Ureter (tissue), 1 donor: ENCODE data around the gene CCDC172. TPM values are rescaled to one million over a fixed set of nuclear protein-coding genes. Genes with fewer than 3 reads are reported as not detected.
"Not testable (repeated sequence)": the region's sequence is repeated elsewhere in the genome, so short reads cannot be mapped to it uniquely, and the experiment has no call there.

Experiments
- DNase-seq: peaks from one replicate; pipeline ENCODE4 v3.0.0-alpha.2; 2020; ENCODE audit warnings: low spot score
- total RNA-seq: library from RNA; stranded (reverse); gene quantifications from one replicate; pipeline ENCODE4 v1.2.4, GENCODE V29; 2023
- donor health status: DM: yes; HTN: yes; CAD: no.

CCDC172 gene
- total RNA-seq, 1 donor from 2014 or later, result not detected

- no peak for DNase-seq
Observed at GRCh38 chr10:116336866-116337265, 12.6 kb downstream of the CCDC172 start.

- no peak for DNase-seq
Observed at GRCh38 chr10:116352125-116352524, 27.9 kb downstream of the CCDC172 start.

GRCh38 chr10:116353817-116354216, 29.6 kb downstream of the CCDC172 start:
- DNase-seq, result no peak

DNA sequence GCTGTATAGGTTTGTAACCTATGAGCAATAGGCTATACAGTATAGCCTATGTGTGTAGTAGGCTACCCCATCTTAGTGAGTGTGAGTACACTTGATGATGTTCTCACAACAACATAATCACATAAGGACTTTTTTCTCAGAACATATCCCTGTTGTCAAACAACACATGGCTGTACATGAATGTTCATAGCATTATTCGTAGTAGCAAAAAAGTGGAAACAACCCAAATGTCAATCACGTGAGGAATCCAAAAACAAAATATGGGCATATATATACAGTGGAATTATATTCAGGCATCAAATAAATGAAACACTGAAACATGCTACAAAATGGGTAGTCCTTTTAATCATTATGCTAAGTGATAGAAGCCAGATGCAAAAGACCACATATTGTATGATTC, 31.1 kb downstream of the CCDC172 start:
- DNase-seq, result no peak

DNA sequence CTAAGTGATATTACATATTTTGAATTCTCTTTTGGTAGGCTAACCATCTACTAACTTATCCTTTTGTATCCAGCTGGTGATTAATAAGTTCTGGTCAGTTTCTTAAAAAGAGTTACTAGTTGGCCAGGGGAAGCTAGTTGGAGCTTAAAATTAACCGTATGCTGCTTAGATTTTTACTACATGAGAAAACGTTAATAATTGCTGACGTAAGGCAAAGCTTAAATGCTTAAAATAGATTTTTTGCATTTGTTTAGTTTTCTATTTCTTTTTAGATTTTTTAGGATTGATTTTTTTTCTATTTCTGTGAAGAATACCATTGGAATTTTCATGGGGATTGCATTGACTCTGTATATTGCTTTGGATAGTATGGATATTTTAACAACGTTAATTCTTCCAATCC, 32.6 kb downstream of the CCDC172 start:
- no peak for DNase-seq

DNA sequence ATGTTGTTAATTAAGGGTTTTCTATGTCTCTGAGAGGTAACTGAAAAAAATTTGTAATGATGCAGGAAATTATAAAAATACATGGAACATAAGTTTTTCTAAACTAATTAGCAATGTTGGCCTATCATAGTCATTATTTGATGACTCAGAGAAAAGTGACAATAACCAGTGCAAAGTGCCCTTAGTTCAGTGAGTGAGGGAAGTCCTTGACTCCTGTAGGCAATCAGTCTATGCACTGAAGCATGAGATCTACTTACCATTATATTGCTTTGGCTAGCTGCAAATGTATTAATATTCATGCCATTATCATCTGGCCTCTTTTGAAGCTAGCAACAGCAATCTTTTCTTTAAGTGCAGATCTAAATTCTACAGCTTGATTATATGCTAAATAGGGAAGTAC, 40.6 kb downstream of the CCDC172 start:
- DNase-seq, result no peak

DNA sequence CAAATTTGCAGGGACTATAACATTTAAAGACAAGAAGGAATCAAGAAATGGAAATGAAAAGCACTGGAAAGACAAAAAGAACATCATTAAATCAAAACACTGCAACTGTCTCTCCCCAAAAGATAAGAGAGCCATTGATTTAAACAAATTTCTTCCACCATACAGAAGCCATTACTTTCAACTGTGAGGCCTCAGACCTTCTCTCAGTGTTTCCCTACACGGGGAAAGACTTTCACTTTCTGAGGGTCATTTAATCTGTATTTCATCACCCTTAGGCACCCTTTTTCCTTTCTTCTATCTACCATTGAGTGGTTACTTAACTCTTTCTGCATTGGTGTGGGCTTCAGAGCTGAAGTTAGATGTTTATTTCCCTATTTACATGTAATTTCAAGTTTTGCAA, 47.5 kb downstream of the CCDC172 start:
- no peak for DNase-seq

GRCh38 chr10:116382290-116382689, 58.0 kb downstream of the CCDC172 start:
- no peak for DNase-seq

DNA sequence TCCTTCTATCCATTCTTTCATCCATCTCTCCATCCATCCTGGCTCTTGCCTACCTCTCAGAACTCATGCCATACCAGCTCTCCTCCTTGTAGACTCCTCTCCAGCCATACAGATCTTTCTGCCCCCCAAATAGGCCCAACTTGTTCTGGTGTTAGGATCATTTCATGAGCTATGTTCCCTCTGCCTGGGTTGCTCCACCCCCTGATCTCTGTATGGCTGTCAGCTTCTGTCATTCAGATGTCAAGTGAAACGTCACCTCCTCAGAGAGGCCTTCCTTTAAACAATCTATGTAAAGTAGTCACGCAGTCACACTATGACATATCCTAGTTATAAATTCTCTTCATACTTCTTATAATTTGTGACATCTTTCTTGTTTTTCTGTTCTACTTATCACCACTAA, 61.1 kb downstream of the CCDC172 start:
- DNase-seq, result no peak

DNA sequence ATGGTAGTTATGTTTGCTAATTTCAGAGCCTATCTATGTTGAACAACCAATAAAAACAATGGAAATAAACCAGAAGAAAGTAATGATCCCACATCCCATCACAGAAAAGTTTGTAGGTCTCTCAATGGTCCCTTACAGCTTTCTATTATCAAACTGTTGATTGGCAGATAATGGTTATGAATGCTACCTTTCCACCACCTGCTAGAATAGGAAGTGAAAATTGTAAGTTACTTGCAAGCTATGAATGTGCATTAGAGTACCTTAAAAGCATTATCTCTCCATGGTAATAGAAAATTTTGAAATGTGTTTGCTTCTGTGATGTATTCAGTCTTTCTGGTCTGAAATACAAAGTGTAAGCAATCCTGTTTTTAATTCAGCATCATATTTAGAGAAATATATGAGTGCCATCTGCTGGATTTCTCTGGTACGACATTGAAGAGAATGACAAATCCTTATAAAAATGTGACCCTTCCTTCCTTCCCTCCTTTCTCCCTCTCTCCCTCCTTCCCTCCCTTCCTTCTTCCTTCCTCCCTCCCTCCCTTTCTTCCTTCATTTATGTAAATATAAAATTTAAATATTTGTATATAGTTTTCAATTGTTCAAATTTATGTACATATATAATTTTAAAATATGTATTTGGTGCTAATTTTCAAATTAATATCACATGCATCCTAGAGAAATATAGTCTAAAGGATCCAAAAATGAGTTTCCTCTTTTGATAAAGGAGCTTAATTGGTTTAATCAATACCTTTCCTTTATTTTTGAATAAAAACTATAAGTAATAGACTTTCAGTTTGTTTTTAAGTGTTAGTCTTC, 62.0 kb downstream of the CCDC172 start:
- DNase-seq, result no peak

- not testable (repeated sequence) for DNase-seq
Observed at GRCh38 chr10:116393246-116393831, 69.1 kb downstream of the CCDC172 start.

DNA sequence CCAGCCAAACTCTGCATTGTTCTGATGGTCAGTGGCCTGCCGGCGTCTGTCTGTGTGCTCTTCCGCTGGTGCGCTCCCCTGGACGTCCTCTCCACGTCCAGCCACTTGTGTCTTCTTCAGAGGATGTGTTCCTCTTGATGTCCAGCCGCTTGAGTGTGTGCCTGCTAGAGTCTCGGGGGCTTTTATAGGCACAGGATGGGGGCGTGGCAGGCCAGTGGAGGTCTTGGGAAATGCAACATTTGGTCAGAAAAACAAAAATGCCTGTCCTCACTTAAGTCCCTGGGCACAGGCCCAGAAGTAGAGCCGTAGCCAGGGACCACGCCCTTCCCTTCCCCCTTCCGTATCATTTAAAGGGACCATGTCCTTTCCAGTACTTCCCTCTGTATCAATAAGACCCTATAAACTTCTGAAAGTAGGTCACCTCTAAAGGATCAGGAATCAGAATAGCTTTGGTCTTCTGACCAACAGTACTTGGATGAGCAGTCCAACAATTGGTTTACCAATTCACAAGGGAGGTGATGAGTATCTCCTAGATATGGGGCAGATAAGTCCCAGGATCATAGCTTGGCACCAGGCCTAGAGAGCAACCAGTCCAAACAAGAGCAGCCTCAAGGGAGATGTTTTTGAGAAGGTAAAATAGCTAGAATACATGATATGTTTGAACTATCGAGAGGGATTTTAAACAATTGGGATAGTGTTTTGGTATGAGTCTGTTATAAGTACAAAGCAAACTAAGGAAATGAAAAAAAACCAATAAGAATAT, 71.2 kb downstream of the CCDC172 start:
- DNase-seq, result no peak

DNA sequence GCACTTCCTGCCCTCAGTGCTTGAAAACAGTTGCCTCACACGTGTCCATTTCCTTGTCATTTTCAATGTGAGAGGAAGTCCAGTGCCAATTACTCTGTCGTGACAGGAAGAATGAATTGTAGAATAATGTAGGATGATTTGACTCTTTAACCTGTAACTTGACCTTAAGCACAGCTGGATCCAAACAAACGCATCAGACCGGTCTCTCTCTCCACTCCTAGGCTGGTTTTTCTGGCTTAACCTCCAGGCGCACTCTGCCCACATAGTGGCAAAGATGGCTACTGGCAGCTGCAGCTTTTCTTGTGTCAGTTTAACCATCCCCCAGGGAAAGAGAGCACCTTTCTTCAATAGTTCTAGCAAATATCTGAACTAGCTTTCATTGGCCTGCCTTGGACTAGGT, 74.0 kb downstream of the CCDC172 start:
- no peak for DNase-seq

DNA sequence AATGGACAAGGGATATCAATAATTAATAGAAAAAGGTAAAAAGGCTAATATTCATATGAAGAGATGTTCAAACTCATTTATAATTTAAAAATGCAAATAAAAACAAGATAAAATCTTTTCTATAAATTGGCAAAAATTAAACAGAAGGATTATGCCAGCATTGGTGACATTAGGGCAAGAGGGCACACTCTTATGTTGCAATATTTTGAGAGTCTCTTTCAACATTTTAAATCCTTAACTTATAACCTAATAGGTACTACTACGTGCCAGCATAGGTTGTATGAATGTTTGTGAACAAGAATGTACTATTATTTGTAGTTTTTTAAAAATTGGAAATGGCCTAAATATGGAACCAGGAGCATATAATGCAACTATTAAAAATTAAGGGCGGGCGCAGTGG, 78.6 kb downstream of the CCDC172 start:
- DNase-seq, result no peak

DNA sequence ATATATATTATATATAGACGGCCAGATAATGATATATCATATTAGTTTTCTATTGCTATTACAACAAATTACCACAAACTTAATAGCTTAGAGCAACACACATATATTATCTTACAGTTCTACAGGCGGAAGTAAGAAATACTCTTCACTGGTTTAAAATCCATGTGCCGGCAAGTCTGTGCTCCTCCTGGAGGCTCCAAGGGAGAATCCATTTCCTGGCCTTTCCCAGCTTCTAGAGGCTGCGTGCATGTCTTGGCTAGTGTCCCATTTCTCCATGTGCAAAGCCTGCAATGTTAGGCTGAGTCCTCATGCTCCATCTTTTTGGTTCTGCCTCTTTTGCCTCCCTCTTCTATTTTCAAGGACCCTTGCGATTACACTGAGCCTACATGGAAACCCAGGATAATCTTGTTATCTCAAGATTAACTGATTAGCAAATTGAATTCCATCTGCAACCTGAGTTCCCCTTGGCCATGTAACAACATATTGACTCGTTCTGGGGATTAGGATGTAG, 79.5 kb downstream of the CCDC172 start:
- DNase-seq, result no peak

DNA sequence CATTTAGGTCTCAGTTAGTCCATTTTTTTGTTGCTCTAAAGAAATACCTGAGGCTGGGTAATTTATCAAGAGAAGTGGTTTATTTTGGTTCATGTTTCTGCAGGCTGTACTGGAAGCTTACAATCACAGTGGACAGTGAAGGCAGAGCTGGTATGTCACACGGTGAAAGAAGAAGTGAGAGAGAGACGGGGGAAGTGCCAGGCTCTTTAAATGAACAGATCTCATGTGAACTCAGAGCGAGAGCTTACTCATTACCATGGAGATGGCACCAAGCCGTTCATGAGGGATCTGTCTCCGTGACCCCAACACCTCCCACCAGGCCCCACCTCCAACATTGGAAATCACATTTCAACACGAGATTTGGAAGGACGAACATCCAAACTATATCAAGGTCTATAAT, 84.5 kb downstream of the CCDC172 start:
- DNase-seq, result no peak

DNA sequence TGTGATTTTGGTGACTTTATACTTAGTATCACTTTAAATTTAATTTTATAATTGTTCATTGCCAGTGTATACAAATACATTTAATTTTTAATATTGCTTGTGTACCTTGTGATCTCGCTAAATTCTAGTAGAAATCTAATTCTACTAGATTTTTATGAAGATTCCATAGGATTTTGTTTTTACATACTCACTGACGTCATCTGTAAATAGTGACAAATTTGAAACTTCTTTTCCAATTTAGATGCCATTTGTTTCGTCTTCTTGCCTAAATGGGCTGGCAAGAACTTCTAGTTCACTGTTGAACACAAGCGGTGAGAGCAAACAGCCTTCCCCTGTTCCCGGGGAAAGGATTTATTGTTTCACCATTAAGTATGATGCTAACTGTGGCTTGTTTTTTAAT, 86.1 kb downstream of the CCDC172 start:
- DNase-seq, result no peak

DNA sequence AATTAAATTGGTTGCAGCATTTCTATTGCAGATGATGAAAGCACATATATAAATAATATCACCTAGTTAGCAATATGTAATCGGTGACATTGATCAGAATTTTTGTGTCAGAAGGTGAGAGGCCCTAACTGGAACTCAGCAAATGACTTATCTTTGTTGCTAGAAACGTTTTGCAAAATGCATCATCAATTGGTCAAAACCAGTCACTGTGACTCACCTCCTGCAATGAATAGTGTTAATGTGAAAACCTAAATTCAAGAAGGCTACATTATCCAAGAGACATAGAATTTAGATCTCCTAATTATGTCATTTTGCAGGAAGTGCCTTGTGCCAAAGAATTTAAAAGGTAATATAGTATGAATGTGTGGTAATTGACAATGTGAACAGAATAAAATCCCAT, 93.6 kb downstream of the CCDC172 start:
- no peak for DNase-seq

DNA sequence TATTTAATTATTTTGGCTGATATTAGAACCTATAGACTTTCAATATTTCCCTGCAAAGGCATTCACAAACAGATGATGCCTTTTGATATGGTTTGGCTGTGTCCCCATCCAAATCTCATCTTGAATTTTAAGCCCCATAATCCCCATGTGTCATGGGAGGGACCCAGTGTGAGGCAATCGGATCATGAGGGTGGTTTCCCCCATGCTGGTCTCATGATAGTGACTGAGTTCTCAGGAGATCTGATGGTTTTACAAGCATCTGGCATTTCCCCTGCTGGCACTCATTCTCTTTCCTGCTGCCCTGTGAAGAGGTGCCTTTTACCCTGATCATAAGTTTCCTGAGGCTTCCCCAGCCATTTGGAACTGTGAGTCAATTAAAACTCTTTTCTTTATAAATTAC, 94.1 kb downstream of the CCDC172 start:
- no peak for DNase-seq

GRCh38 chr10:116421815-116422214, 97.6 kb downstream of the CCDC172 start:
- no peak for DNase-seq

GRCh38 chr10:116427671-116428070, 103.4 kb downstream of the CCDC172 start, which contains the start of gene PNLIPRP3:
PNLIPRP3 (plus strand) TSS chr10:116427847; CDS start chr10:116428013, 166 bp downstream.
- no peak for DNase-seq

DNA sequence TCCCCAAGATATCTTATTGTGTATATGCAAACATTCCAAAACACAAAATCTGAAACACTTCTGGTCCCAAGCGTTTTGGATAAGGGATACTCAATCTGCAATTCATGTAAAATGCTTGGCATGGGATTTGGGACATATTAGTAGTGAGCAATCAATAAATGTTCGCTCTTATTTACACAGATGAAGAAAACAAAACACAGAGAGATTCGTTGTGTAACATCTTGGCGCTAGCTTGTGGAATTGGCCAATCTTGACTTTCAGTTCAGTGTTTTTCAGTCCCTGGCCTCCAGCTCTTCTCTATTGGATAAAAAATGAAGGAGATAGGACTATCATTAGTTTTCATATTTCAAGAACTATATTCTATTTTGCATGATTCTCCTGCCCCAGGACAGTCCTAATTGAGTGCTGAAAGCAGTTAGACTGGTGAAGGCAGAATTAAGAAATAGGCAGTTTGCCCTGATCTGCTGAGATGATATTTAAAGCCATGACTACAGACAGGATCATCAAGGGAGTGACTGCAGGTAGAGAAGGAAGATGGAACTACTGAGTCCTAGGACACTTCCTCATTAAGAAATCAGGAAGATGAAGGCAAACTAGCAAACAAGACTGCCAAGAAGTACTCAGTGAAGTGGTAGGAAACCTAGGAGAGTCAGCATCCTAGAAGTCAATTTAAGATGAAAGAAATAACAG, 105.2 kb downstream of the CCDC172 start:
- DNase-seq, result no peak
